Nephron (organoid): ENCODE data around the gene PTPRA.
A peak's percentile ranks its signal among the peaks of the same experiment; 100 is the strongest.

Experiments used
- H3K27ac Mint-ChIP-seq, 3 experiments: 2 replicates each; pipeline ENCODE4 v1.8.0; 2020; ENCODE audit warnings: mixed read lengths in 3 of 3, mild to moderate bottlenecking in 2 of 3, moderate library complexity in 1 of 3
- H3K27me3 Mint-ChIP-seq: 2 replicates; pipeline ENCODE4 v1.8.0; 2021; ENCODE audit warnings: low read depth, mild to moderate bottlenecking, moderate library complexity, mixed read lengths
- H3K36me3 Mint-ChIP-seq: 2 replicates; pipeline ENCODE4 v1.8.0; 2020; ENCODE audit warnings: low read depth, mixed read lengths
- H3K4me1 Mint-ChIP-seq: 2 replicates; pipeline ENCODE4 v1.8.0; 2020; ENCODE audit warnings: mixed read lengths
- H3K4me3 Mint-ChIP-seq, 3 experiments: 2 replicates each; pipeline ENCODE4 v1.8.0; 2020; ENCODE audit warnings: mild to moderate bottlenecking in 3 of 3, mixed read lengths in 3 of 3, moderate library complexity in 2 of 3
- H3K9me3 Mint-ChIP-seq: 2 replicates; pipeline ENCODE4 v1.8.0; 2020; ENCODE audit warnings: mixed read lengths
- CTCF ChIP-seq, 3 experiments: fragments of 200-600 bp; sonication (generic); IDR thresholded peaks; one replicate each; pipeline ENCODE4 v1.5.0; 2021; ENCODE audit warnings: antibody characterized with exemption in 3 of 3; ENCODE audit not compliant: unreplicated experiment in 3 of 3

PTPRA gene

GRCh38 chr20:2946988-2947961, 74.0 kb downstream of the PTPRA start:
- Mint-ChIP-seq H3K9me3 (no peaks in the 10 kb centered on the region), H3K27ac (peak overlapping the region; percentile 54 to 74 (median 63)), H3K36me3 (peaks cover 36% of the 10 kb centered on the region), H3K27me3 (no peaks in the 10 kb centered on the region), H3K4me1 (peaks cover 25% of the 10 kb centered on the region), H3K4me3 (peak overlapping the region in 2 of 3 experiments; percentile 8)
- TF ChIP-seq CTCF (IDR thresholded peaks at IDR 0.05; ENCODE audit: unreplicated experiment in 3 of 3): no peak

DNA sequence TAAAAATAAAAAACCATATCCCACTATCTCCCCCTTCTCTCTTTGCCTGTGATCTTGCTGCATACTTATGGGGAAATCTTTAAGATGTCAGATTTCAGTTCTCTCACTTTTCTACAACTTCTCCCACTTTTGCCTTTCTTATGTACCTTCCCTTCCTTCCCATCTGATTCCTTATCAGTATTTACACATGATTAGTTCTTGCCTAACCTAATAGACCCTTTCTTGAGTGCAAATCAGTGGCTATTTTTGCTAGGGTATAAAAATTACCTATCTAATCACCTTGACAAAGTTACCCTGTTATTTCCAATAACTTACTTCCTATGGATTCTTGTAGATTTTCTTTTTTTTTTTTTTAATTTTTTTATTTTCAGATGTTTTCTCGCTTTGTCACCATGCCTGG, 75.7 kb downstream of the PTPRA start:
- H3K4me3 Mint-ChIP-seq: no peak overlapping the region
- TF ChIP-seq CTCF (IDR thresholded peaks at IDR 0.05; ENCODE audit: unreplicated experiment in 3 of 3): no peak
- peaks cover 42% of the 10 kb centered on the region for H3K36me3 Mint-ChIP-seq
- H3K27ac Mint-ChIP-seq: no peak overlapping the region
- no peaks in the 10 kb centered on the region for H3K27me3 Mint-ChIP-seq
- peaks cover 20% of the 10 kb centered on the region for H3K4me1 Mint-ChIP-seq
- H3K9me3 Mint-ChIP-seq: no peaks in the 10 kb centered on the region

DNA sequence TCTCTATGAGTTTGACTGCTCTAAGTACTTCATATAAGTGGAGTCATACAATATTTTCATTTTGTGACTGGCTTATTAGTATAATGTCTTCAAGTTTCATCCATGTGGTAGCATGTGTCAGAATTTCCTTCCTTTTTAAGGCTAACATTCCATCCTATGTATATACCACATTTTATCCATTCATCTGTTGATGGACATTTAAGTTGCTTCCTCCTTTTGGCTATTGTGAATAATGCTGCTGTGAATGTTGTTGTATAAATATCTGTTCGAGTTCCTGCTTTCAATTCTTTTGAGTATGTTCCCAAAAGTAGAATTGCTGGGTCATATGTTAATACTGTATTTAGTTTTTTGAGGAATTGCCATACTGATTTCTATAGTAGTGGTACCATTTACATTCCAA, 79.5 kb downstream of the PTPRA start:
- Mint-ChIP-seq H3K4me3 (no peak overlapping the region), H3K27me3 (no peaks in the 10 kb centered on the region), H3K4me1 (peaks cover 22% of the 10 kb centered on the region), H3K9me3 (no peaks in the 10 kb centered on the region), H3K27ac (no peak overlapping the region), H3K36me3 (peaks cover 51% of the 10 kb centered on the region)
- TF ChIP-seq CTCF (IDR thresholded peaks at IDR 0.05; ENCODE audit: unreplicated experiment in 3 of 3): no peak

GRCh38 chr20:2955257-2955970, 82.1 kb downstream of the PTPRA start:
- no peaks in the 10 kb centered on the region for H3K27me3 Mint-ChIP-seq
- TF ChIP-seq CTCF (IDR thresholded peaks at IDR 0.05; ENCODE audit: unreplicated experiment in 3 of 3): no peak
- H3K9me3 Mint-ChIP-seq: no peaks in the 10 kb centered on the region
- peak overlapping the region; percentile 1 to 32 (median 3) for H3K27ac Mint-ChIP-seq
- H3K4me1 Mint-ChIP-seq: peaks cover 32% of the 10 kb centered on the region
- no peak overlapping the region for H3K4me3 Mint-ChIP-seq
- H3K36me3 Mint-ChIP-seq: peaks cover 60% of the 10 kb centered on the region

- TF ChIP-seq CTCF (IDR thresholded peaks at IDR 0.05; ENCODE audit: unreplicated experiment in 3 of 3): no peak
- peaks cover 2% of the 10 kb centered on the region for H3K9me3 Mint-ChIP-seq
- peaks cover 60% of the 10 kb centered on the region for H3K36me3 Mint-ChIP-seq
- no peak overlapping the region for H3K27ac Mint-ChIP-seq
- H3K4me1 Mint-ChIP-seq: peaks cover 32% of the 10 kb centered on the region
- no peak overlapping the region for H3K4me3 Mint-ChIP-seq
- H3K27me3 Mint-ChIP-seq: no peaks in the 10 kb centered on the region
These were observed 83.2 kb downstream of the PTPRA start for GRCh38 chr20:2956480-2956879.
